GM21526 (cell line): ENCODE results near the gene CNNM1.

Experiments used
- ATAC-seq: cut with Tn5 transposase; IDR thresholded peaks from one replicate; pipeline ENCODE4 v1.9.1; 2021; ENCODE audit warnings: moderate library complexity; ENCODE audit not compliant: unreplicated experiment, low FRiP score

CNNM1 gene

DNA sequence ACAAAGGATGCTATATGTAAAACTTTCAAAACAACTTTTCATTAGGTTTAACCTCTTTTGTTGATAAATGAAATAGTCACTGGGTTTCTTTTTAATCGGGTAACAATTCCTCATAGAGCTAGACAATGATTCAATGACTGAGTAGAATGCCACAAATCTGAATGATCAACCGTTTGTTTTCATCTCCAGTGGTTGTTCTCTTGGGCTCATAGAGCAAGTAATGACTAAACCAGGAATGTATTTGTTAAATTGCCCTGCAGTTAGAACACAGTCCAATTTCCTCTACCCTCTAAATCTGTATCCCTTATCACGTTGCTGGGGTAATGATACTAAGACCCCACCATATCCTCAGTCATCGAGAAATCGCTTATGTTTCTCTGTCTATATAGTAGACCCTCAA is 40.0 kb downstream of the CNNM1 start:
- no peak for ATAC-seq

GRCh38 chr10:99369551-99369950 is 40.4 kb downstream of the CNNM1 start:
- no peak for ATAC-seq

GRCh38 chr10:99370993-99371392 is 41.8 kb downstream of the CNNM1 start:
- ATAC-seq, result peak; percentile 82

- ATAC-seq, result no peak
These were observed 43.6 kb downstream of the CNNM1 start for GRCh38 chr10:99372546-99373271.

- no peak for ATAC-seq
These were observed 45.4 kb downstream of the CNNM1 start for GRCh38 chr10:99374526-99374925.

GRCh38 chr10:99374972-99375371 is 45.8 kb downstream of the CNNM1 start:
- ATAC-seq, result no peak

GRCh38 chr10:99375426-99375825 is 46.3 kb downstream of the CNNM1 start:
- ATAC-seq, result no peak

DNA sequence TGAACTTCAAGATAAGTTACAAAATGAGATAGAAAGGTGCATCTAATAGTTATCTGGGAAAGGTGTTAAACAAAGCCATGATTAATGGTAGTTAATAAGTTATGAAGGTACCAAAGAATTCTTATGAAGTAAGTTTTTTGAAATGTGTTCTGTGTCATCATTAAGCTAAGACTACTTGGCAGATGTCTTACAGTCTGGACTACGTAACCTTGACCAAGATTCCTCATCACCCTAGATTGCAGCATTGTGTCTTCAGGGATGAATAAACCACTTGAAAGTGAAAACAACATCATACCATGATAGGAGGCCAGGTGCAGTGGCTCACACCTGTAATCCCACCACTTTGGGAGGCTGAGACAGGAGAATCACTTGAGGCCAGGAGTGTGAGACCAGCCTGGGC is 53.0 kb downstream of the CNNM1 start:
- ATAC-seq, result no peak

DNA sequence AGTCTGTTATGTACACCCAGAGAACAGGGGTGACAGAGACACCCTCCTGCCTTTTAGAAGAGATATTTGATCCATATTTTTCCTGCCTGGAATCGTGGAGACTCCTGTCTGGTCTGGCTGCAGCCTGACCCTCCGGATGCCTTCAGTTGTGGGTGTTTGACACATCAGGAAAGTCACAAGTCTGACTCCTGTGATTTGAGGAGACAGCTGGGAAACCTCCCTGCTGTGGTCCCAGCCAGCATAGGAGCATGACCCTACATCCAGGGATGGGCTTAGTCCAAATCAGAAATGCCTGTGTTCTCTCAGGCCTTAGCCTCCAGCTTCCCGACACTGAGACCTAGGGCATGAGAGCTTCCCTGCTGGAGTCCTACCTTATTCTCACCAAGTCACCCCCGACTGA is 57.9 kb downstream of the CNNM1 start:
- no peak for ATAC-seq

GRCh38 chr10:99387541-99387940 is 58.4 kb downstream of the CNNM1 start:
- ATAC-seq, result no peak

DNA sequence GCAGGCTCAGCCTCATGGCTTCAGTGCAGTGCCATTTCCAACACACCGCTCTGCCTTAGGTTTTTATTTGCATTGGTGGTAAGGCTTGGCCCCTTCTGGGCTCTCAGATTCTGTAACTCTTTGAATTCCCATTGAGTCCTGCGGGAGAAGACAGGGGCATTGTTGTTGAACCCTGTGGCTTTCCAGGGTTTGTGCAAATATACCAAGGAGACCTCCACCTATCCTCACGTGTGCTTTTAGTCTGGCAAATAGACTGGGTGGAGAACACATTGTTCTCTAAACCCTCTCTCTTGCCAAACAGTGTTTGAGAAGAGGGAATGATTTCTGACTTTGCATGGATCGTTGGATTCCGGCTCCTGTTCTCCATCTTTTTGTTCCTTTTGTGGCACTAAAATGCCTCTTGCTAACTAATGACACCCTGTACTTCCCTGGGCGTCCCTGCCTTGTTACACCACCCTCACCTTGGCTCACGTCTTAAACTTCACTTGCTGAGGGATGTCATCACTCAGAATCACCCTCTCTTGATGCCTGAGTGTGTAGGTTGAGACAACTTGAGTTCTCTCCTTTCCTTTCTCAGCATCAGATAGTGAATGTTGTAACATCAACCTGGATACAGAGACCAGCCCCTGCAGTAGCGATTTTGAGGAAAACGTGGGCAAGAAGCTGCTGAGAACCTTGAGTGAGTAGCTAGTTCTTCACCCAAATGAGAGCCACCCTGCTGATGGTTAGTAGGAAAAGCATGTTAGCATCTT is 60.7 kb downstream of the CNNM1 start:
- no peak for ATAC-seq

- no peak for ATAC-seq
These were observed 62.2 kb downstream of the CNNM1 start for GRCh38 chr10:99391346-99391745.

DNA sequence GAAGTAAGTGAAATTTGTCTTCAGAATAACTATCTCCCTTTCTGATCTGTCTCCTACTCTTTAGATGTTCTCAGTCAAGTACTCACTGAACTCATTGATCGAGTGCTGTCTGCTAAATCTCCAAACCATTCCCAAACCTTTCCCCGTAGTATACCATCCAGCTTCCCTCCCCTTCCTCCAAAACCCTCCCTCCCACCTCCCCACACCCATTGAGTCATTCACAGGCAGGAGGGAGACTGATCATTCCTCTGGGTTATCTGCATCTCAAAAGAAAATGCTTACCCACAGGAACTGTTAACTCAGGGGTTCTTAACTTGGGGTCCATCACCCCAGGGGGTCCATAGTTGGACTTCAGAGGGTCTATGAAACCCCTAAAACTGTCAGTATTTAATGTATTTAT is 63.9 kb downstream of the CNNM1 start:
- ATAC-seq, result no peak

DNA sequence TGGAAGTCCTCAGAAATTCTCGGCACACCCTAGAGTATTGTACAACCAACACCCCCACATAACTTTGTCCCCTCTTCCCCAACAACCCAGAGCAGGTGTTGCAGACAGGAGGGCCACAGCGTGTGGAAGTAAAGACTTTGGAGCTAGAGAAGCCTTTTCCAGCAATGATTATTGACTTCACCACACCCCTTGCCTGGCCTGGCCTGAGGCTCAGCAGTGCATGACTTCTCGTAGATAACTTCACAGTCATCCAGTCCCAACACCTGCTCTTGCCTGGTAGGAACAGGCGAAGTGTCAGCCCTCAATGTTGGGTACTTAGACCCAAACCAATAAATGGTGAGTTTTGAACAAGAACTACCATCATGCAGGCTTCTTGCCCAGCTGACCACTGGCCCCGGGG is 64.5 kb downstream of the CNNM1 start:
- ATAC-seq, result no peak

- ATAC-seq, result no peak
These were observed 65.1 kb downstream of the CNNM1 start for GRCh38 chr10:99394256-99394655.

- no peak for ATAC-seq
These were observed 65.7 kb downstream of the CNNM1 start for GRCh38 chr10:99394761-99395386.

DNA sequence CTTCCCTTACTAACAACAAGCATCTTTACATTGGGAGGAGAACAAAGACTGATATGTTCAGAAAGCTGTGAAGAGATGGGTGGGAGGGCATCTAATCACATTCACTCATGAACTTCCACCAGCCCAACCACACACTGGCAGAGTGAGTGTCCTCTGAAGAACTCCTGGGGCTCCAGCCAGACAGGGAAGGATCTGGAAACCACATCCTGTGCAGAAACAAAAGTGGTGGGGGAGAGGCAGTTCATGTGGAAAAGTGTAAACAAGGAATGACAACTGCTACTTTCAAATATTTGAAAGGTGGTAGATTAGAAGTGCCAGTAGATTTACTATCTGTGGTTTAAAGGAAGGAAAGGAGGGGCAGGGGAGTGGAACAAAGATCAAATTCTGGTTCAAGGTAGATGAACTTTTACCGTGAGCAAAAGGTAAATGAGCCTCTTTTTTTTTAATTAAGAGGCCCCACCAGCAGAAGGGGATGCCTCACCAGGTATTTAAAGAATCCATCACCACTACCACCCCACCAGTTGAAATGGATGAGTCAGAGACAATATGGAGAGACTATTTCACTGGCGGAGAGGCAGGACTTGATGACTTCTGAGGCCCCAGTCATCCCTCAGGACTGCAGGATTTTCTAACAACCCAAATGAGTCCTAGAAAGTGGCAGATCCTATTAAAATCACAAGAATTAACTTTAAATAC is 66.7 kb downstream of the CNNM1 start:
- no peak for ATAC-seq

GRCh38 chr10:99396471-99396870 is 67.3 kb downstream of the CNNM1 start:
- no peak for ATAC-seq

- no peak for ATAC-seq
These were observed 70.5 kb downstream of the CNNM1 start for GRCh38 chr10:99399664-99400063.

DNA sequence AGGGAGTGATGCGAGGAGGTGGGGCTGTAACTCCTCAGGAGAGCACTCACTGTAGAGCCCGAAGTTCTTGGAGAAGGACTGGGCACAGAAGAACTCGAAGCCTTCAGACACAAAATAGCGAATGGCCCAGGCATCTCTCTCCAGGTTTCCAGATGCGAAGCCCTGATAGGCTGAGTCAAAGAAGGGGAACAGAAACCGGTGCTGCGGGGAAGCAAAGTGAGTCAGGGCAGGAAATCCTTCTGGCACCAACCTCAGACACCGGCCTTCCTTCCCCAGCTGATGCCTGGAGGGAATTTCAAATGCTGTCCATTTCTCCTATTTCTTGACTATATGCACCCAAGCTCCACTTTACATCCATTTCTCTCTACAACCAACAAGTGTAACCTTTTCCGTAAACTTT is 74.5 kb downstream of the CNNM1 start:
- no peak for ATAC-seq

- ATAC-seq, result no peak
These were observed 77.0 kb downstream of the CNNM1 start for GRCh38 chr10:99406149-99406548.
